Keratinocyte (primary cell): Measurements from ENCODE around the gene C1R.

Source experiments
- CTCF ChIP-seq, 3 experiments: IDR thresholded peaks in 1 of 3; conservative IDR thresholded peaks in 1 of 3; optimal IDR thresholded peaks in 1 of 3; 2 replicates in 2 of 3; 3 replicates in 1 of 3; pipeline versions ENCODE3 to v1.5.1; 2011; ENCODE audit warnings: low read length in 3 of 3, mild to moderate bottlenecking in 3 of 3, moderate library complexity in 2 of 3, control low read depth in 1 of 3, inconsistent platforms in 1 of 3; ENCODE audit not compliant: insufficient read depth in 2 of 3; ENCODE audit errors: extremely low read depth in 1 of 3
- EZH2 ChIP-seq: IDR thresholded peaks from one replicate; pipeline ENCODE4 v1.6.1; 2012; ENCODE audit warnings: inconsistent platforms, mild to moderate bottlenecking, low read length, moderate library complexity

- TF ChIP-seq CTCF (optimal IDR thresholded peaks at IDR 0.05 in 1 of 3, IDR thresholded peaks at IDR 0.05 in 1 of 3, conservative IDR thresholded peaks at IDR 0.05 in 1 of 3; ENCODE audit: extremely low read depth in 1 of 3, insufficient read depth in 2 of 3, low read length in 3 of 3) (no peak), EZH2 (no peak)
Observed at GRCh38 chr12:7114008-7114407, 21.8 kb upstream of the C1R start.
